ENCODE results near the gene CKAP5.
"Not testable (repeated sequence)": the region's sequence is repeated elsewhere in the genome, so short reads cannot be mapped to it uniquely, and the experiment has no call there.

CKAP5 gene

DNA sequence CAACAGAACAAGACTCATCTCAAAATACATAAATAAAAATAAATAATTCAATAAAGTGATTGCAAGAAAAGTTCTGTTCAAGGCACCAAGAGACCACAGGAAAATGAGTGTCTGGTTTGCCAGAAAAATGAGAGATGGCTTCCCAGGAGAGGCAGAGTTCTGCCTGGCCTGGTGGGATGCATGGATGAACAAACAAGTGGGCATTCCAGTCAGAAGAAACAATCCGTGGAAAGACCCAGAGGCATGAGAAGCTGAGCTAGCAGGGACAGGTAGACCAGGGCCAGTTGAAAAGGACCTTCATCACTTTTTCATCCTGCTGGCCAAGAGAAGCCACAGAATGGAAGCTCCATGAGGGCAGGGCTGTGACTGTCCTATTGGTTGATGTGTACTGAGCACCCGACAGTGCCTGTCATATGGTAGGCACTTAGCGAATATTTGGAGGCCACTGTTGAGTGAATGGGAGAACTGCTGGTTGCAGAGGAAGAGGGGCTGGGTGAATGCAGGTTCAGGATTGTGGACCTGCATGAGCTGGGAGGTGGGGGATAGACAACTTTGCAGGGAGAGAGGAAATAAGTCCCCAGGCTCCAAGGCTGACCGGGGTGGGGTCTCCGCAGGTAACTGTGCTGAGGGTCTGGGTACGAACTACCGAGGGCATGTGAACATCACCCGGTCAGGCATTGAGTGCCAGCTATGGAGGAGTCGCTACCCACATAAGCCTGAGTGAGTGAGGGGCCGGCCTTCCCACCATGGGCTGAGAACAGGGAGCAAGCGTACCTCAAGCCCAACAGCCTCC is 123.3 kb downstream of the CKAP5 start:
- H3K4me3 ChIP-seq (ENCODE audit: low read depth, low read length), result no peak overlapping the region
- TF ChIP-seq, protein P1, sequence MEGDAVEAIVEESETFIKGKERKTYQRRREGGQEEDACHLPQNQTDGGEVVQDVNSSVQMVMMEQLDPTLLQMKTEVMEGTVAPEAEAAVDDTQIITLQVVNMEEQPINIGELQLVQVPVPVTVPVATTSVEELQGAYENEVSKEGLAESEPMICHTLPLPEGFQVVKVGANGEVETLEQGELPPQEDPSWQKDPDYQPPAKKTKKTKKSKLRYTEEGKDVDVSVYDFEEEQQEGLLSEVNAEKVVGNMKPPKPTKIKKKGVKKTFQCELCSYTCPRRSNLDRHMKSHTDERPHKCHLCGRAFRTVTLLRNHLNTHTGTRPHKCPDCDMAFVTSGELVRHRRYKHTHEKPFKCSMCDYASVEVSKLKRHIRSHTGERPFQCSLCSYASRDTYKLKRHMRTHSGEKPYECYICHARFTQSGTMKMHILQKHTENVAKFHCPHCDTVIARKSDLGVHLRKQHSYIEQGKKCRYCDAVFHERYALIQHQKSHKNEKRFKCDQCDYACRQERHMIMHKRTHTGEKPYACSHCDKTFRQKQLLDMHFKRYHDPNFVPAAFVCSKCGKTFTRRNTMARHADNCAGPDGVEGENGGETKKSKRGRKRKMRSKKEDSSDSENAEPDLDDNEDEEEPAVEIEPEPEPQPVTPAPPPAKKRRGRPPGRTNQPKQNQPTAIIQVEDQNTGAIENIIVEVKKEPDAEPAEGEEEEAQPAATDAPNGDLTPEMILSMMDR (IDR thresholded peaks at IDR 0.05; ENCODE audit: low read depth, low read length), result no peak

DNA sequence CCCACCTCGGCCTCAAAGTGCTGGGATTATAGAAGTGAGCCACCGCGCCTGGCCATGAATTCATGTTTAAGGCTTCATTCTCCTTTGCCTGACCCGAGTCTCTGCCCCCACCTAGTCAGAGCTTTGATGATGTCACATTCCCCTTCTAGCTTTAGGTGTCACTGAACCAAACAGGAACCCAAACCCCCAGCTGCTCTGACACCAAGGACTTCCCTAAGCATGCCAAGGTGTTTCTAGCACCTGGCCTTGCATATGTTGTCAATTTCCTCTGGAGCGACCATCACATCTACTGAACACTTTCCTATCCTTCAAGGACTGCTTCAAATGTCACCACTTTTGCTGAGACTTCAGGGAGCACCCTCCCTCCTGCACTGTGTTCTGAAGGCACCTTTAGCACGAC is 124.8 kb downstream of the CKAP5 start:
- TF ChIP-seq, protein P1 (IDR thresholded peaks at IDR 0.05; ENCODE audit: low read depth, low read length), result no peak
- no peak overlapping the region for H3K4me3 ChIP-seq (ENCODE audit: low read depth, low read length)

DNA sequence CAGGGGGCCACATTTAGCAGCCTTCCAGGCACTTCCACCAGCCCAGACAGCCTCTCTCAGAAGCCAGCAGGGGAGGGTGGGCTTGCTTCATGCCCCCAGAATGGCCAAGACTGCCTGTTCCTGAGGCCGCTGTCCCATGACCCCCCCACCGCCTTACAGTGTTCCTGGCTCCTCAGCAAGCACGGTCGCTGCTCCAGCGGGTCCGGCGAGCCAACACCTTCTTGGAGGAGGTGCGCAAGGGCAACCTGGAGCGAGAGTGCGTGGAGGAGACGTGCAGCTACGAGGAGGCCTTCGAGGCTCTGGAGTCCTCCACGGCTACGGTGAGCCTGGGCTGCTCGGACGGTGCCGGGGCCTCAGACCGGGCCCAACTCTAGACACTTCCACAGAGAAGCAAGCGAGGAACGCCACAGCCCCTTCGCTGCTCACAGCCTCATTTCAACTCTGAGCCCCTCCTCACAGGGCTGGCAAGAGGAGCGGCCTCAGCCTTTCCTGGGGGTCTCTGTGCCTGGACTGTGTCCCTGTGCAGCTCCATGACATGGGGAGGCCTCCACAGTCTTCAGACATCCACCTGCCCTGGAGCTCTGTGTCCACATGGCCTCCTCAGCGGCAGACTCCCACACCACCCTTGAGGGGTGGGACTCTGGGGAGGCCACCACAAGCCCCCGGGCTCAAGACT is 126.4 kb downstream of the CKAP5 start:
- TF ChIP-seq, protein P1 (IDR thresholded peaks at IDR 0.05; ENCODE audit: low read depth, low read length), result no peak
- H3K4me3 ChIP-seq (ENCODE audit: low read depth, low read length), result no peak overlapping the region

DNA sequence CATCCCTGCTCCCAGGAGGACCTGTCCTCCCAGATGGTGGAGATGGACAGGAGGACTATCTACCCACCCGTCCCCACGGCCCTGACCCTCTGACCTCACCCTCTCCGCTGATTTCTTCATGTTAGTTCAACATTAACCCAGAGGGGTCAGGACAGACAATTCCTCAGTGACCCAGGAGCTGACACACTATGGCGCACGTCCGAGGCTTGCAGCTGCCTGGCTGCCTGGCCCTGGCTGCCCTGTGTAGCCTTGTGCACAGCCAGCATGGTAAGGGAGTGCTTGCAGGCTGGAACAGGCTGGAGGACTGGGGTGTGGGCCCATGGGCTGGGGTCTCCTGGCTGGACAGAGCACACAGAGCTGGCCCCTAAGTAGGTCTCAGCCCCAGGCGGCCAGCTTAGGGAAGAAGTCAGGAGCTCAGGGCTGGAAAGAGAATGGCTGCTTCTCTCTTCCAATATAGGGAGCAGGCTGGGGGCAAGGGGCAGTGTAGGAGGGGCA is 127.0 kb downstream of the CKAP5 start, which contains the start of gene F2:
Gene F2 (plus strand): TSS at position 166 of the 495 bp plus-strand sequence. CDS start 23 bp downstream, at position 189.
- TF ChIP-seq, protein P1 (IDR thresholded peaks at IDR 0.05; ENCODE audit: low read depth, low read length), result no peak
- H3K4me3 ChIP-seq (ENCODE audit: low read depth, low read length), result no peak within 1 kb of the TSS

DNA sequence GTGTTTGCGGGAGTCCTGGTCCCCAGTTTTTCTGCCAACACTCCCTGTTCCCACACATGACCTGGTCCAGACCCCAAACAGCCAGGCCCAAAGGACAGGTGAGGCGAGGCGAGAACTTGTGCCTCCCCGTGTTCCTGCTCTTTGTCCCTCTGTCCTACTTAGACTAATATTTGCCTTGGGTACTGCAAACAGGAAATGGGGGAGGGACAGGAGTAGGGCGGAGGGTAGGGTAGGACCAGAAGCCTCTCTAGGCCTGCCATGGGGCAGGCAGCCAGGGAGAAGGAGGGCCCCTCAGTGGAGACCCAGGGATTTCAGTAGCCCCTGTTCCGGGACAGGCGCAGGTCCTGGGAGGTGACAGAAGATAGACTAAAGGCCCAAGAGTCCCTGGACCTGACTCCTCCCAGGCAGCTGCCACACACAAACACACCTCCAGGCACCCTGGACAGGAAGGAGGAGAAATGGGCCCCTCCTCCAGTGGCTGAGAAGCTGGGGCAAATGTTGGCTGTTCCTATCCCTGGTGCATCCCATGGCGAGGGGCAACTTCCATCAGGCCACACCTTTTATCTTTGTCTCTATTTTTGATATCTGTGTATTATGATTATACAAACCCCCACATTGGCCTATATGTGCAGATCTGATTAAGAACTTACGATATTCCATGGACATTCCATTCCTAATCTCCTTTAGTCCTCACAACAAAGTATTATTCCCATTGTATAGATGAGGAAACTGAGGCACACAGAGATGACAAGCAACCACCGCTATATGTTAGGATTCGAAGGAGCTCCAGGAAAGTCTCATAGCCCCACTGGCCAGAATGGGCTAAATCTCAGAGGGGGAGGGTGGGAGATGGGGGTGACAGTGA is 127.7 kb downstream of the CKAP5 start:
- TF ChIP-seq, protein P1 (IDR thresholded peaks at IDR 0.05; ENCODE audit: low read depth, low read length), result no peak
- H3K4me3 ChIP-seq (ENCODE audit: low read depth, low read length), result no peak overlapping the region

DNA sequence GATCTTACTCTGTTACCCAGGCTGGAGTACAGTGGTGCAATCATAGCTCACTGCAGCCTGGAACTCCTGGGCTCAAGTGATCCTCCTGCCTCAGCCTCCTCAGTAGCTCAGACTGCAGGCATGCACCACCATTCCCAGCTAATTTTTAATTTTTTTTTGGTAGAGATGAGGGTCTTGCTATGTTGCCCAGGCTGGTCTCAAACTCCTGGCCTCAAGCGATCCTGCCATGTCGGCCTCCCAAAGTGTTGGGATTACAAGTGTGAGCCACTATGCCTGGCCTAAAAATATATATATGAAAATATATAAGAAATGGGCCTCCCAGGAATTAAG is 128.3 kb downstream of the CKAP5 start:
- H3K4me3 ChIP-seq (ENCODE audit: low read depth, low read length), result not testable (repeated sequence)

DNA sequence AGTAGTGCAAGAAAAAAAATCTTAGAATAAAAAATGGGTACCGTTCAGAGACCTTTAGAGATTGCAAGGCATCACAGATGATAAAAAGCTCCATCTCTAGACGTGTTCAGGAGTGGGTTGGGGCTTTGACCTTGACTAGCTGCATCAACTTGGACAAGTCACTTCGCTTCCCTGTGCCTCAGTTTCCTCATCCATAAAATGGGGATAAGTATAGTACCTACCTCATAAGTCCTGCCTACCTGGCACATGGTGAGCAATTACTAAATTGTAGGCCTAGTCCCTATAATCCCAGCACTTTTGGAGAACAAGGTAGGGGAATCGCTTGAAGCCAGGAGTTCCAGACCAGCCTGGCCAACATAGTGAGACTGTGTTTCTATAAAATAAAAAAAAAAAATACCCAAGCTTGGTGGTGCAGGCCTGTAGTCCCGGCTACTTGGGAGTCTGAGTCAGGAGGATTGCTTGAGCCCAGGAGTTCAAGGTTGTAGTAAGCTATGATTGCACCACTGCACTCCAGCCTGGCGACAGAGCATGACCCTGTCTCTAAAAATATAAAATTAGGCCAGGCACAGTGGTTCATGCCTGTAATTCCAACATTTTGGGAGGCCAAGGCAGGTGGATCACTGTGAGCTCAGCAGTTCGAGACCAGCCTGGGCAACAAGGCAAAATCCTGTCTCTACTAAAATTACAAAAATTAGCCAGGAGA is 133.1 kb downstream of the CKAP5 start:
- TF ChIP-seq, protein P1 (IDR thresholded peaks at IDR 0.05; ENCODE audit: low read depth, low read length), result no peak
- no peak overlapping the region for H3K4me3 ChIP-seq (ENCODE audit: low read depth, low read length)

All from WI38 (cell line).